Measurements from ENCODE around the gene VAV2. TPM values are rescaled to one million over a fixed set of nuclear protein-coding genes. Genes with fewer than 3 reads are reported as not detected.

The VAV2 gene
- total RNA-seq, 1 donor from 2014 or later = 61.9 TPM

GRCh38 chr9:133830310-133830709 is 161.8 kb downstream of the VAV2 start:
- H3K9me3 Mint-ChIP-seq = no peaks in the 10 kb centered on the region
- H3K27ac Mint-ChIP-seq = no peak overlapping the region

GRCh38 chr9:133828338-133828997 is 163.7 kb downstream of the VAV2 start:
- Mint-ChIP-seq H3K4me1 (peaks cover 12% of the 10 kb centered on the region), H3K4me3 (no peak overlapping the region), H3K36me3 (peaks cover 4% of the 10 kb centered on the region), H3K27ac (no peak overlapping the region), H3K27me3 (ENCODE audit: low read depth) (no peaks in the 10 kb centered on the region), H3K9me3 (no peaks in the 10 kb centered on the region)
- no peak for TF ChIP-seq CTCF (IDR thresholded peaks at IDR 0.05; ENCODE audit: unreplicated experiment)
- DNase-seq (ENCODE audit: low spot score in 2 of 2, unreplicated experiment in 2 of 2) = no peak

More at GRCh38 chr9:133830310-133830709, 161.8 kb downstream of the VAV2 start:
- Mint-ChIP-seq H3K4me3 (no peak overlapping the region), H3K27me3 (ENCODE audit: low read depth) (no peaks in the 10 kb centered on the region), H3K36me3 (peaks cover 4% of the 10 kb centered on the region), H3K4me1 (peaks cover 13% of the 10 kb centered on the region)
- TF ChIP-seq CTCF (IDR thresholded peaks at IDR 0.05; ENCODE audit: unreplicated experiment) = no peak
- DNase-seq (ENCODE audit: low spot score in 2 of 2, unreplicated experiment in 2 of 2) = no peak

- peaks cover 2% of the 10 kb centered on the region for H3K36me3 Mint-ChIP-seq
- no peak for DNase-seq (ENCODE audit: low spot score in 2 of 2, unreplicated experiment in 2 of 2)
- H3K27ac Mint-ChIP-seq = peak overlapping the region; percentile 35
- no peaks in the 10 kb centered on the region for H3K9me3 Mint-ChIP-seq
- no peak for TF ChIP-seq CTCF (IDR thresholded peaks at IDR 0.05; ENCODE audit: unreplicated experiment)
- H3K4me1 Mint-ChIP-seq = peaks cover 26% of the 10 kb centered on the region
- H3K4me3 Mint-ChIP-seq = no peak overlapping the region
- no peaks in the 10 kb centered on the region for H3K27me3 Mint-ChIP-seq (ENCODE audit: low read depth)
These were observed 165.6 kb downstream of the VAV2 start for GRCh38 chr9:133826289-133827085.

- TF ChIP-seq CTCF (IDR thresholded peaks at IDR 0.05; ENCODE audit: unreplicated experiment) = no peak
- Mint-ChIP-seq H3K27me3 (ENCODE audit: low read depth) (no peaks in the 10 kb centered on the region), H3K36me3 (peaks cover 2% of the 10 kb centered on the region), H3K4me3 (no peak overlapping the region), H3K27ac (peak overlapping the region; percentile 35), H3K4me1 (peaks cover 25% of the 10 kb centered on the region), H3K9me3 (no peaks in the 10 kb centered on the region)
- DNase-seq (ENCODE audit: low spot score in 2 of 2, unreplicated experiment in 2 of 2) = no peak
These were observed 166.4 kb downstream of the VAV2 start for GRCh38 chr9:133825555-133826218.

GRCh38 chr9:133824802-133825186 is 167.3 kb downstream of the VAV2 start:
- no peak for DNase-seq (ENCODE audit: low spot score in 2 of 2, unreplicated experiment in 2 of 2)
- Mint-ChIP-seq H3K4me1 (peaks cover 25% of the 10 kb centered on the region), H3K27ac (no peak overlapping the region), H3K36me3 (peaks cover 2% of the 10 kb centered on the region), H3K27me3 (ENCODE audit: low read depth) (no peaks in the 10 kb centered on the region), H3K4me3 (no peak overlapping the region), H3K9me3 (no peaks in the 10 kb centered on the region)
- TF ChIP-seq CTCF (IDR thresholded peaks at IDR 0.05; ENCODE audit: unreplicated experiment) = no peak

Data from mesothelial cell of epicardium (in vitro differentiated cells).